GM23248 (cell line): ENCODE results near the gene PIM3. TPM values are rescaled to one million over a fixed set of nuclear protein-coding genes. Genes with fewer than 3 reads are reported as not detected.

Experiments used
- DNase-seq: peaks from one replicate; pipeline ENCODE4 v3.0.0-alpha.2; 2015
- H2AFZ ChIP-seq: fragments of 200-600 bp; sonication (generic); 2 replicates; pipeline ENCODE4 v1.6.1; 2016; ENCODE audit warnings: antibody characterized with exemption
- H3F3A ChIP-seq: fragments of 200-600 bp; sonication (generic); 2 replicates; pipeline ENCODE4 v1.6.1; 2016; ENCODE audit warnings: mild to moderate bottlenecking, antibody characterized with exemption, mixed run types; ENCODE audit not compliant: insufficient read depth
- H3K27ac ChIP-seq: fragments of 200-600 bp; sonication (generic); 2 replicates; pipeline ENCODE4 v1.5.1; 2016; ENCODE audit warnings: mild to moderate bottlenecking
- H3K27me3 ChIP-seq: fragments of 200-600 bp; sonication (generic); replicated peaks from 2 replicates; pipeline ENCODE4 v1.6.1; 2016; ENCODE audit warnings: mild to moderate bottlenecking; ENCODE audit not compliant: insufficient read depth
- H3K36me3 ChIP-seq: fragments of 200-600 bp; sonication (generic); 2 replicates; pipeline ENCODE4 v1.6.1; 2016; ENCODE audit warnings: low read depth, mild to moderate bottlenecking
- H3K4me1 ChIP-seq: fragments of 200-600 bp; sonication (generic); 2 replicates; pipeline ENCODE4 v1.6.1; 2016; ENCODE audit warnings: mild to moderate bottlenecking; ENCODE audit not compliant: insufficient read depth
- H3K4me2 ChIP-seq: fragments of 200-600 bp; sonication (generic); one replicate; pipeline ENCODE4 v1.6.1; 2016; ENCODE audit warnings: mild to moderate bottlenecking; ENCODE audit not compliant: unreplicated experiment
- H3K4me3 ChIP-seq: fragments of 200-600 bp; sonication (generic); 2 replicates; pipeline ENCODE4 v1.5.1; 2016; ENCODE audit warnings: mild to moderate bottlenecking
- H3K79me2 ChIP-seq: fragments of 200-600 bp; sonication (generic); 2 replicates; pipeline ENCODE4 v1.6.1; 2016; ENCODE audit warnings: mild to moderate bottlenecking; ENCODE audit not compliant: insufficient read depth
- H3K9ac ChIP-seq: fragments of 200-600 bp; sonication (generic); 2 replicates; pipeline ENCODE4 v1.6.1; 2016; ENCODE audit warnings: mild to moderate bottlenecking
- H3K9me2 ChIP-seq: fragments of 200-600 bp; sonication (generic); 2 replicates; pipeline ENCODE4 v1.6.1; 2016; ENCODE audit warnings: mixed run types, mild to moderate bottlenecking, moderate library complexity; ENCODE audit not compliant: insufficient read depth
- H3K9me3 ChIP-seq: fragments of 200-600 bp; sonication (generic); one replicate; pipeline ENCODE4 v1.6.1; 2017; ENCODE audit warnings: low read depth
- H4K20me1 ChIP-seq: fragments of 200-600 bp; sonication (generic); 2 replicates; pipeline ENCODE4 v1.6.0; 2016; ENCODE audit not compliant: insufficient read depth
- EZH2 ChIP-seq: fragments of 200-600 bp; sonication (generic); IDR thresholded peaks from 2 replicates; pipeline ENCODE4 v1.6.1; 2018; ENCODE audit warnings: antibody characterized with exemption, mild to moderate bottlenecking; ENCODE audit not compliant: insufficient read depth, poor library complexity, severe bottlenecking
- EZH2phosphoT487 ChIP-seq: fragments of 200-600 bp; sonication (generic); IDR thresholded peaks from 2 replicates; pipeline ENCODE4 v1.6.1; 2018; ENCODE audit warnings: antibody characterized with exemption, moderate library complexity, mild to moderate bottlenecking, low read depth; ENCODE audit not compliant: insufficient read depth
- WGBS, 2 experiments: methylation state at CpG; one replicate each; pipeline ENCODE4 v1.1.6; 2015 to 2017; ENCODE audit warnings: low lambda C conversion rate in 2 of 2, low coverage in 1 of 2; ENCODE audit errors: missing lambda C conversion rate in 2 of 2; 5-methylcytosine and 5-hydroxymethylcytosine counted together
- in situ Hi-C: fragments of 300-500 bp; cut with MboI; formaldehyde crosslinking; loops from 2 replicates; pipeline ENCODE4 v1.15.0; 2020
- polyA plus RNA-seq: library from polyadenylated mRNA; unstranded; fragments of >200 nt; fragmentation: Nextera tagmentation; extraction: Ambion mirVana; gene quantifications from 2 replicates; pipeline ENCODE4 v1.2.1, GENCODE V29; 2016
- total RNA-seq: library from RNA; depleted of rRNA; stranded (reverse); fragments of >200 nt; shearing (Covaris generic); gene quantifications from 2 replicates; pipeline ENCODE4 v1.2.3, GENCODE V29; 2014

The PIM3 gene
- total and polyA plus RNA-seq, 2 experiments from 2014 or later = 10.8 to 16.2 TPM

GRCh38 chr22:50009765-50010675, 49.4 kb downstream of the PIM3 start:
- in situ Hi-C loops = no loop called here

GRCh38 chr22:50010676-50011446, 50.3 kb downstream of the PIM3 start:
- H3K27me3 ChIP-seq = peaks cover 48% of the 10 kb centered on the region
- in situ Hi-C loops = no loop called here
- H3K4me2 ChIP-seq = no peak overlapping the region
- H3F3A ChIP-seq = no peaks in the 10 kb centered on the region
- 2 to 5% methylated on average over 17 to 34 of the region's 61 CpGs for WGBS, 2 experiments
- no peak overlapping the region for H3K27ac ChIP-seq
- no peak overlapping the region for H2AFZ ChIP-seq
- TF ChIP-seq EZH2phosphoT487 (no peak), EZH2 (no peak)
- H3K9ac ChIP-seq = no peak overlapping the region
- no peaks in the 10 kb centered on the region for H4K20me1 ChIP-seq
- H3K36me3 ChIP-seq = no peaks in the 10 kb centered on the region
- no peaks in the 10 kb centered on the region for H3K9me3 ChIP-seq
- DNase-seq = no peak
- H3K4me1 ChIP-seq = no peaks in the 10 kb centered on the region
- no peaks in the 10 kb centered on the region for H3K9me2 ChIP-seq
- H3K4me3 ChIP-seq = no peak overlapping the region
- no peaks in the 10 kb centered on the region for H3K79me2 ChIP-seq

More at GRCh38 chr22:50009765-50010675, 49.4 kb downstream of the PIM3 start:
- Histone ChIP-seq H3K27me3 (peaks cover 50% of the 10 kb centered on the region), H2AFZ (no peak overlapping the region), H3K4me1 (no peaks in the 10 kb centered on the region), H4K20me1 (no peaks in the 10 kb centered on the region), H3F3A (no peaks in the 10 kb centered on the region), H3K79me2 (no peaks in the 10 kb centered on the region), H3K9me3 (no peaks in the 10 kb centered on the region), H3K9me2 (no peaks in the 10 kb centered on the region), H3K9ac (no peak overlapping the region), H3K4me2 (no peak overlapping the region), H3K4me3 (no peak overlapping the region), H3K36me3 (no peaks in the 10 kb centered on the region), H3K27ac (no peak overlapping the region)
- no peak for TF ChIP-seq EZH2phosphoT487
- TF ChIP-seq EZH2 = no peak
- 59 to 62% methylated on average over 34 to 39 of the region's 46 CpGs for WGBS, 2 experiments
- no peak for DNase-seq

- H2AFZ ChIP-seq = no peak overlapping the region
- no peaks in the 10 kb centered on the region for H3K9me3 ChIP-seq
- no peaks in the 10 kb centered on the region for H3F3A ChIP-seq
- DNase-seq = no peak
- H3K27ac ChIP-seq = no peak overlapping the region
- 34 to 36% methylated on average over 15 to 18 of the region's 18 CpGs for WGBS, 2 experiments
- H4K20me1 ChIP-seq = no peaks in the 10 kb centered on the region
- no peak overlapping the region for H3K9ac ChIP-seq
- H3K27me3 ChIP-seq = peaks cover 48% of the 10 kb centered on the region
- no peaks in the 10 kb centered on the region for H3K9me2 ChIP-seq
- H3K36me3 ChIP-seq = no peaks in the 10 kb centered on the region
- H3K4me2 ChIP-seq = no peak overlapping the region
- no peak for TF ChIP-seq EZH2phosphoT487
- TF ChIP-seq EZH2 = peak; percentile 71
- in situ Hi-C loops = no loop called here
- H3K4me3 ChIP-seq = no peak overlapping the region
- no peaks in the 10 kb centered on the region for H3K79me2 ChIP-seq
- no peaks in the 10 kb centered on the region for H3K4me1 ChIP-seq
Measured at GRCh38 chr22:50011447-50012210, 51.1 kb downstream of the PIM3 start.
